Measurements from ENCODE around the gene HTR2A.
"Not testable (repeated sequence)": the region's sequence is repeated elsewhere in the genome, so short reads cannot be mapped to it uniquely, and the experiment has no call there.

HTR2A gene

DNA sequence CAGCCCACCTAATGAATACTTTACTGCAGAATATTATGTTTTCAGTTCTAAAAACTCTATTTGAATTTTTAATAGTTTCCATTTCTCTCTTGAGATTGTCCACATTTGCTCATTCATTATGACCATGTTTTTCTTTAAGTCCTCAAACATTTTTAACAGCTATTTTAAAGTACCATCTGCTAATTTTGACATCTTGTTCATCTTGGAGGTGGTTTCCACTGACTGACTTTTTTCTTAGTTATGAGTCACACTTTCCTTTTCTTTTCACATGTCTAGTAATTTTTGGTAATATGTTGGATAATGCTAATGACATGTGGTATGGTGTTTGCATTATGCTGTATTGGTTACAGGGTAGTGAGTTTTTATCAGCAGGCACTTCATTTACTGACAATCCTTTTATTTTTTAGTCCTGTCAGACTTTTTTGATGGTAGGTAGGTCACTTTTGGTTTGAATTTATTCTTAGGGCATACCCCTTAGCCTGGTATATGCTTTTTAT, 84.5 kb downstream of the HTR2A start:
- DNase-seq (ENCODE audit: low read depth in 2 of 2, low spot score in 1 of 2): no peak

DNA sequence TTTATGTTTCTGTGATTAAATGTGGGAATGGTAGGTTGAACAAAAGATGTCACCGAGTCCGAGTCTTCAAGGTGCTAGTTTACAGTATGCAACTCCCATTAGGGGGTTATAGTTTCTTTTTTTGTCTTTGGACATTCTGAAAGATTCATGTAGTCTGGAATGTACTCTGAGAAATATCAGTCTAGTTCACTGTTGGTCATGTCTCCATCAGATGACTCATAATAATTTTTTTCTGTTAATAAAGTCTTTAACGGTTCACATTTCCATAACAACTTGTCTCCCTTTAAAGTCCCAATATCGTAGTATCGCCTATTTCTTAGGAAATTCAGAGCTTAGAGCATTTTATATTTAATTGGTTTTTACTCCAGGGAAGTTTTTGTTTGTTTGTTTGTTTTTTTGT, 86.4 kb downstream of the HTR2A start:
- no peak for DNase-seq (ENCODE audit: low read depth in 2 of 2, low spot score in 1 of 2)

DNA sequence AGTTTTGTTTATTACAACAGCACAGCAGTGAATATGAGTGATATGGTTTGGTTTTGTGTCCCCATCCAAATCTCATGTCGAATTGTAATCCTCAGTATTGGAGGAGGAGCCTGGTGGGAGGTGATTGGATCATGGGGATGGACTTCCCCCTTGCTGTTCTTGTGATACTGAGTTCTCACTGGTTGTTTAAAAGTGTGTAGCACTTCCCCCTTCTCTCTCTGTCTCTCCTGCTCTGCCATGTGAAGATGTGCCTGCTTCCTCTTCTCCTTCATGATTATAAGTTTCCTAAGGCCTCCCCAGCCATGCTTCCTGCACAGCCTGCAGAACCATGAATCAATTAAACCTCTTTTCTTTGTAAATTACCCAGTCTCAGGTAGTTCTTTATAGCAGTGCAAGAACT, 91.9 kb downstream of the HTR2A start:
- not testable (repeated sequence) for DNase-seq (ENCODE audit: low read depth in 2 of 2, low spot score in 1 of 2)

DNA sequence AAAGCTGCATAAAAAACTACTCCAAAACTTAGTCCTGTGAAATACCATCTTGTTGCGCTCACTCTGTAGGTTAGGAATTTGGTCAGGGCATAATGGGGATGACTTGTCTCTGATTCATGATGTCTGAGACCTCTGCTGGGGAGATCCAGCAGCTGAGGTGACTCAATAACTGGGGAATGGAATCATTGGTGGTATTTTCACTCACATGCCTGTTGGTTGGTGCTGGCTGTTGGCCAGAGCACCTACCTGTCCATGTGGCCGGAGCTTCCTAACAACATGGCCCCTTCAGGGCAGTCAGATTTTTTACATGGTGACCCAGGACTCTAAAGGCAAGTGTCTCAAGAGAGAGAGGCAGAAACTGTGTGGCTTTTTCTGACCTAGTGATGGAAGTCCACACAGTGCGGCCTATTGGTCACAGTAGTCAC, 92.5 kb downstream of the HTR2A start:
- DNase-seq (ENCODE audit: low read depth in 2 of 2, low spot score in 1 of 2): no peak

DNA sequence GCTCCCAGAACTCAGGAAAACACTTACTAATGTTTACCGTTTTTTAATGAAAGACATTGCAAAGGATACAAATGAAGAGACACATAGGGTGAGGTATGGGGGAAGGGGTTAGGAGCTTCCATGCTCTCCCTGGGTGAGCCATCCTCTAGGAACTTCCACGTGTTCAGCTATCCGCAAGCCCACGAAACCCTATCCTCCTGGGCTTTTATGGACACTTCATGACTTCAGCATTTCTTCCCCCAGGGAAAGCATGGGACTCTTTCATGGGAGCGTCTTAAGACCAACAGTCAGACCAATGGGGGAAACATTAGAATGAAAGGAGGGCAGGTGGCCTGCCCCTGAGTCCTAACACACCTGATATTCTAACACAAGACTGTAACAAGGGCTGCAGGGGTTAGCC, 93.3 kb downstream of the HTR2A start:
- no peak for DNase-seq (ENCODE audit: low read depth in 2 of 2, low spot score in 1 of 2)

DNA sequence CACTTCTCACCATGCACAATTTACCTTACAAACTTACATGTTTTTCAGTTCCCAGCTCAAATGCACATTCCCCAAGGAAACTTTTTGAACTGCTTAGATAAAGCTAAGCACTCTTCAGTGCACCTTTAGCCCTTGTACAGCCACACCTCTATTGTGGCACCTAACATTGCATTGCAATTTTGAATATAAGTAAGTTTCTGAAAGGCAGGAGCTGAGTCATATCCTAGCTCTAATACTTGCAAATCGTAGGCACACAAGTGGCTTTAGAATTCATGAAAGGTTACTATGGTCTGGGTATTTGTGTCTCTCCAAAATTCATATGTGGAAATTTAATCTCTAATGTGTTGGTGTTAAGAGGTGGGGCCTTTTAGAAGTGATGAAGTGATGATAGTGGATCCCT, 95.0 kb downstream of the HTR2A start:
- no peak for DNase-seq (ENCODE audit: low read depth in 2 of 2, low spot score in 1 of 2)

DNA sequence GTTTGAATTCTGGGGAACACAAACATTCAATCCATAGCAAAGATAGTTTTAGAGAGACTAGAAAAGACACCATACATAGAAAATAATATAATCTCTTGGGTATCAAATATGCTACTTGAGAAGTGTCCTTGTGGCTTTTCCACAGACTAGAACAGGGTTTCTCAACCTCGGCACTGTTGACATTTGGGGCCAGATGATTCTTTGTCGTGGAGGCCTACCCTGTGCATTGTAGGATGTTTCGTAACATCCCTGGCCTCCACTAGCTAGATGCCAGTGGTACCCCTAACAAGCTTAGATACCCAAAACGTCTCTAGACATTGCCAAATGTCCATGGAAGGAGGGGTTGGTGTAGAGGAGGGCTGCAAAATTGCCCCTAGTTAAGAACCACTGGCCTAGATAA, 97.7 kb downstream of the HTR2A start:
- no peak for DNase-seq (ENCODE audit: low read depth in 2 of 2, low spot score in 1 of 2)

DNA sequence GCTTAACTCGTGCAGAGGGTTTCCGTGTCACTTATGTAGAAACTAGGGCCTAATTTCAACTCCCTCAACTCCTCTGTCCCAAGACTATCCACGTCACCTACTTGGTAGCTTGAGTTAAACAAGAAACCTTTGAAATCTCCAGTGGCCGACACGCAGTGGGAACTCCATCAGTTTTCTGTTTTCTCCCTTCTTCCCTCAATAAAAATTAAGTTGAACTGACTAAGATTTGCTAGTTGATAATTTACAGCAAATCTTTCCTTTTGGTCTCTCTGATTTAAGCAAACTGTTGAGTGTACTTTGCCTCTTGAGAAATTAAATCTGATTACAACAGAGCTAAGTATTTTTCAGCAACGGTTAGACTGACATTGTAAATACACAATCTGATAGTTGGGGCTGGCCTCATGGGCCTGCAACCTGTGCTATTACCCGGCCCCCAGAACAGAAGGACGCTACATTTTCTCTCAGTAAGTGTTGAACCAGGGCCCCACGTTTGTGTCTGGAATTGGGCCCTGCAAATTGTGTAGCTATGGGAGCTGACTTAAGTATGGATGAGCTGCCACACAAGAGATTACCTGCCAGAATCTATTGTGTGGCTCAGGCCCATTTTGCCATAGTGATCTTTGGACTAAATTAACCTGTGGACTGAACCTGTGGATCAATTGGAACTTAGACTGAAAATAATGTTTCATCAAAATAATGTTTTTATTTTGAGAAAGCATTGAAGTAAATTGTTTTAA, 99.2 kb downstream of the HTR2A start:
- no peak for DNase-seq (ENCODE audit: low read depth in 2 of 2, low spot score in 1 of 2)

DNA sequence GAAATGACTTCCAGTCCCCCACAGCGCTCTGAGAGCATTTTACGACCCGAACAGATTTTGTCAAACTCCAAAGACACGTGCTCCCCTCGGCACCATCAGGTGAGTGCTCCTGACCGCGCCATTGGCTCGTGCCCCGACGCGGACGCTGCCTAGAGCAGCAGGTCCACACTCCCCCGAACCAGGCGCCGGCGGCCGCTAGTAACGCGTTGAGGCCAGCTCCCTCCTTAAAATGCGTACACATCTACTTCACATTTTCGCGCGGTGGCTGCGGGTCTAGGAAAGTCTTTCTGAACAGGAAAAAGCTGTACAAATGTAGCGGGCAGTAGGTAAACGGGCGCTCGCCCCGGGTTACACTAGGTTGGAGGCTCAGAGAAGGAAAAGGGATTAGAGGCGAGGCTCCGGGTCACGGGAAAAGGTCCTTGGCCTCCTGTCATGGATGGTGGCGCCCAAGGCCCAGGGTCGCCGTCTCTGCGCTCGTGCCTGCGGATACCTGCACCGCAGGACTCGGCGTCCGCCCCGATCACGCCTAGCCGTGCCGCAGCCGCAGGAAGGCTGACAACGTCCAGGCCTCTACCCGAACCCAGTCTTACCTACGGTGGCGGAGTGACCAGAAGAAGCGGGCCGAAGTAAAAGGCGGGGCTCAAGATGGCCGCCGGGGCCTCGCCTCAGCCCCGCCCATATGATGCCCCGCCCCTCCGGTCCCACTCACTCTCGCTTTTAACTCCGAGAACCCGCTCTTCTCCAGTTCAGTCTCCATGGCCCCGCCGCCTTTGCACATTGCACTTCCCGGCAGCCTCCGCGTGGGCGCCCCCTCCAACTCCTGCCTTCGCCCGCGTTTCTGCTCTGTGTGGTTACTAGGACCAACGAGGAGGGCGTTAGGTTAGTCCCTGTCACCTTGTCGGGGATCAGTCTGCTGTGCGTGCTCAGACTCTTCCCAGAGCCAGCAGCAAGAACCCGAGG, 100.1 kb downstream of the HTR2A start, which contains the start of gene ESD:
Gene ESD, minus strand, starts transcription at position 647 of the 960 bp plus-strand sequence. CDS start 5,748 bp downstream, outside the sequence.
- DNase-seq (ENCODE audit: low read depth in 2 of 2, low spot score in 1 of 2): peak; percentile 78 to 79

DNA sequence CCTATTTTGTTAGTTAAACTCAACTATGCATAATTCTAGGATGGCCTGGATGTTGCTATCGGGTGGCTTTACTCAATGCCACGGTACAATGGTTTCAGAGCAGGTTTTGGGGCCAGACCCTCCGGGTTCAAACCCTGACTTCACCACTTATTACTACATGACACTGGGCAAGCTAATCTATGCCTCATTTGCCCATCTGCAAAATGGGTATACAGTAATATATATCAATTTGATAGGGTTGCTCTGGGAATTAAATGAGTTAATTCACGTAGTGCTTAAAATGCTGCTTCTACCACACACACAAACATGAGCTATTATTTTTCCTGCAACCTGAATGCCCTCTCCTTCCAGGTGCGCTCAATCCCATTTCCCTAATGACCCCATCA, 100.7 kb downstream of the HTR2A start:
- no peak for DNase-seq (ENCODE audit: low read depth in 2 of 2, low spot score in 1 of 2)

DNA sequence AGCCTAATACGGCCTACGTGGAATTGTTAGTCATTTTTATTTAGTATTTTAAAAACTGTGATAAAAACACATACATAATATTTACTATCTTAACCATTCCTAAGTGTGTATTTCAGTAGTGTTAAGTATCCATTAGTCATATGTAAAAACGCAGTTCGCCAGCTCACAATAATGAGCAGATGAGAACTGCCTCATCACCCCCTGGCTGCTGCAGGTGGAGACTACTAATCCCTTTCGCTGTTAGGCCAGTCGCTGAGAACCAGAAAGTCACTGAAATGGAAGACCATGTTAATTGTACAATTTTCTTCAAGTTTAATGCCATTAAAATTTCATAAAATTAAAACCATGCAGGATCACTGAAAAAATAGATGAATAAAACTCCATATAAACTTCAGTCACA, 101.5 kb downstream of the HTR2A start:
- no peak for DNase-seq (ENCODE audit: low read depth in 2 of 2, low spot score in 1 of 2)

DNA sequence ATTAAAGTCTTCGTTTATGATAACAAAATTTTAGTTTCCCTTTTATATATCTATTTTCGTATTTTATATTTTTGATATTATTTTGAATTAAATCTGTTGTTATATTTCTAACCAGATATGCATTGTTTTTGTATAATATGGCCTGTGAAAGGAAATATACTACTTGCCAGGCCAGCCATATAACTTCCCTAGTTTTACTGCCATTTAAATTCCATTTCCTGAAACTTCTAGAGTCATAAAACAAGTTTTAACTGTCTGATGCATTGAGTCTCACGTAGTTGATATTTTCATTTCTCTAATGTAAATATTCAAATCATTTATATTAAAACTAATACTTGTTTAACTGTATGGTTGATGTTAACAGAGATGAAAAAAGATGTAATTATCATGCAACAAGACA, 113.3 kb downstream of the HTR2A start:
- no peak for DNase-seq (ENCODE audit: low read depth in 2 of 2, low spot score in 1 of 2)

DNA sequence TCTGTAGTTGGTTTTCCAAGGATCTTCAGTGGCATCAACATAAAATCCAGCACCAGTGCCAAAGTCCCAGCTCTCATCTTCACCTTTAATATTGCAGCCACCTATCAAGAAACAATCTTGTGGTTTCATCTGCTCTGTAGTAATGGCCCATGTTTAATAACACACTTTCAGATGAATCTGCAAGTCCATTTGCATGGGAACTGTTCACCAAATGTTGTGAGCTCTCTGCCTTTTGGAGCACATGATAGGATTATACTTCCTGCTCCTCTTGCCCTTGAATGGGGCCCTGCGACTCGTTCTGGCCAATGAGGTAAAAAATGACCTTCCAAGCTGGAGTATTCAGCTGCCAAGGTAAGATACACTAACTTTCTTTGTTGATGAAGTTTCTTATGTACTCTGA, 114.2 kb downstream of the HTR2A start:
- no peak for DNase-seq (ENCODE audit: low read depth in 2 of 2, low spot score in 1 of 2)

DNA sequence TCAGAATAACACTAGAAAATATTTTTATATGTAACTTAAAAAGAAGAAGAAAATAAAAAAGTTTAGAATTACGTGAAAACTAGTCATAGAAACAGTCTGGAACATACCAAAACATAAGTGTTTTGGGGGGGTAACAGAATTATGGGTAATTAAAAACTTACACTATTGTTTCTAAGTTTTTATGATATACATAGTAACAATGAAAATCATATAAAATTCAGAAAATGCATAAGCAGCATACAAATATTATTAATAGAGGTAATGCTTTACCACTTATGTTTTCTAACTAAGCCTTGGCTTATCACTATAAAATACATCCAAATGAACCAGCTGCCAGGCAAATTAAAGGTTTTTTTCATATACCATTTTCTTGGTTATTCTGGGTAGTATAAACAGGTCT, 114.8 kb downstream of the HTR2A start:
- DNase-seq (ENCODE audit: low read depth in 2 of 2, low spot score in 1 of 2): no peak

Measured in stimulated activated CD8-positive, alpha-beta memory T cell treated with anti-CD3 and anti-CD28 coated beads, Interleukin-4, amount 100 ng/mL, for 4 hours (primary cell).